Measurements from ENCODE around the gene DUS2.

DUS2 gene

GRCh38 chr16:68047987-68048386 is 24.9 kb downstream of the DUS2 start:
- no peak for DNase-seq

GRCh38 chr16:68049449-68049848 is 26.4 kb downstream of the DUS2 start:
- DNase-seq = no peak

GRCh38 chr16:68055395-68055794 is 32.3 kb downstream of the DUS2 start:
- no peak for DNase-seq

- DNase-seq = no peak
Measured at GRCh38 chr16:68059804-68060203, 36.7 kb downstream of the DUS2 start.

GRCh38 chr16:68061396-68061795 is 38.3 kb downstream of the DUS2 start:
- no peak for DNase-seq

- DNase-seq = no peak
Measured at GRCh38 chr16:68062910-68063393, 39.9 kb downstream of the DUS2 start.

GRCh38 chr16:68064791-68065365 is 41.8 kb downstream of the DUS2 start:
- peak; percentile 64 for DNase-seq

- no peak for DNase-seq
Measured at GRCh38 chr16:68065716-68066305, 42.7 kb downstream of the DUS2 start.

- DNase-seq = no peak
Measured at GRCh38 chr16:68066763-68067162, 43.7 kb downstream of the DUS2 start.

- no peak for DNase-seq
Measured at GRCh38 chr16:68068926-68069325, 45.8 kb downstream of the DUS2 start.

GRCh38 chr16:68069511-68070248 is 46.6 kb downstream of the DUS2 start:
- no peak for DNase-seq

GRCh38 chr16:68070249-68070730 is 47.2 kb downstream of the DUS2 start:
- no peak for DNase-seq

- no peak for DNase-seq
Measured at GRCh38 chr16:68070806-68071517, 47.9 kb downstream of the DUS2 start.

- DNase-seq = no peak
Measured at GRCh38 chr16:68071518-68071901, 48.4 kb downstream of the DUS2 start.

- no peak for DNase-seq
Measured at GRCh38 chr16:68072038-68072695, 49.1 kb downstream of the DUS2 start.

- no peak for DNase-seq
Measured at GRCh38 chr16:68073902-68074760, 51.0 kb downstream of the DUS2 start.

GRCh38 chr16:68074850-68075555 is 51.9 kb downstream of the DUS2 start:
- no peak for DNase-seq

GRCh38 chr16:68075980-68076379 is 52.9 kb downstream of the DUS2 start:
- DNase-seq = no peak

- no peak for DNase-seq
Measured at GRCh38 chr16:68076560-68076959, 53.5 kb downstream of the DUS2 start.

GRCh38 chr16:68077866-68078700 is 55.0 kb downstream of the DUS2 start:
- DNase-seq = no peak

Measured in stimulated activated CD4-positive, alpha-beta T cell treated with anti-CD3 and anti-CD28 coated beads, Interleukin-12 subunit alpha, Interleukin-12 subunit beta, amount 100 ng/mL, for 4 hours (primary cell).